Fibroblast of skin of right biceps (primary cell): Measurements from ENCODE around the gene CHEK2.
"Not testable (repeated sequence)": the region's sequence is repeated elsewhere in the genome, so short reads cannot be mapped to it uniquely, and the experiment has no call there.

Source experiments
- DNase-seq: peaks from one replicate; pipeline ENCODE4 v3.0.0-alpha.2; 2013

Gene CHEK2

GRCh38 chr22:28741200-28741784 is 328 bp downstream of the CHEK2 start:
- no peak for DNase-seq

- DNase-seq: not testable (repeated sequence)
Observed at GRCh38 chr22:28738876-28739275, 2.7 kb downstream of the CHEK2 start.

GRCh38 chr22:28737701-28738100 is 3.9 kb downstream of the CHEK2 start:
- no peak for DNase-seq

GRCh38 chr22:28736301-28737155 is 5.1 kb downstream of the CHEK2 start:
- no peak for DNase-seq

- no peak for DNase-seq
Observed at GRCh38 chr22:28734393-28734792, 7.2 kb downstream of the CHEK2 start.

- DNase-seq: no peak
Observed at GRCh38 chr22:28730179-28730578, 11.4 kb downstream of the CHEK2 start.

GRCh38 chr22:28728621-28729313 is 12.9 kb downstream of the CHEK2 start:
- no peak for DNase-seq

- no peak for DNase-seq
Observed at GRCh38 chr22:28728002-28728401, 13.6 kb downstream of the CHEK2 start.

GRCh38 chr22:28718044-28718443 is 23.6 kb downstream of the CHEK2 start:
- no peak for DNase-seq

- peak; percentile 26 for DNase-seq
Observed at GRCh38 chr22:28716686-28717085, 24.9 kb downstream of the CHEK2 start.

GRCh38 chr22:28715611-28716010 is 26.0 kb downstream of the CHEK2 start:
- DNase-seq: peak; percentile 15

GRCh38 chr22:28714043-28714628 is 27.5 kb downstream of the CHEK2 start:
- DNase-seq: no peak

- DNase-seq: peak; percentile 96
Observed at GRCh38 chr22:28711820-28712777, 29.5 kb downstream of the CHEK2 start.

- DNase-seq: no peak
Observed at GRCh38 chr22:28711341-28711740, 30.3 kb downstream of the CHEK2 start.

- peak; percentile 85 for DNase-seq
Observed at GRCh38 chr22:28710576-28711191, 30.9 kb downstream of the CHEK2 start.

- DNase-seq: peak; percentile 24
Observed at GRCh38 chr22:28710107-28710506, 31.5 kb downstream of the CHEK2 start.

- DNase-seq: no peak
Observed at GRCh38 chr22:28706845-28707244, 34.8 kb downstream of the CHEK2 start.

GRCh38 chr22:28703436-28703835 is 38.2 kb downstream of the CHEK2 start:
- DNase-seq: no peak

GRCh38 chr22:28702891-28703290 is 38.7 kb downstream of the CHEK2 start:
- DNase-seq: no peak

GRCh38 chr22:28693041-28693760 is 48.4 kb downstream of the CHEK2 start:
- DNase-seq: not testable (repeated sequence)

GRCh38 chr22:28689796-28690195 is 51.8 kb downstream of the CHEK2 start:
- DNase-seq: not testable (repeated sequence)
